Prostate gland (tissue), 2 donors: ENCODE data around the gene CKB.

Experiments
- POLR2A ChIP-seq: fragments of 450-650 bp; IDR thresholded peaks from one replicate; pipeline ENCODE4 v1.6.1; 2016; ENCODE audit warnings: antibody characterized with exemption, mild to moderate bottlenecking
- POLR2AphosphoS5 ChIP-seq: sonication (generic); formaldehyde crosslinking; IDR thresholded peaks from one replicate; pipeline ENCODE4 v1.6.1; 2017; ENCODE audit warnings: antibody characterized with exemption
- TF ChIP-seq, protein P1 (sequence below), 4 experiments: fragments of 200-600 bp in 2 of 4; fragments of 450-650 bp in 2 of 4; sonication (generic) in 2 of 4; IDR thresholded peaks; 1 replicate in 3 of 4; 2 replicates in 1 of 4; pipeline ENCODE4 v1.5.1; 2016 to 2019; ENCODE audit warnings: antibody characterized with exemption in 4 of 4, mild to moderate bottlenecking in 2 of 4, moderate library complexity in 2 of 4

DNA sequence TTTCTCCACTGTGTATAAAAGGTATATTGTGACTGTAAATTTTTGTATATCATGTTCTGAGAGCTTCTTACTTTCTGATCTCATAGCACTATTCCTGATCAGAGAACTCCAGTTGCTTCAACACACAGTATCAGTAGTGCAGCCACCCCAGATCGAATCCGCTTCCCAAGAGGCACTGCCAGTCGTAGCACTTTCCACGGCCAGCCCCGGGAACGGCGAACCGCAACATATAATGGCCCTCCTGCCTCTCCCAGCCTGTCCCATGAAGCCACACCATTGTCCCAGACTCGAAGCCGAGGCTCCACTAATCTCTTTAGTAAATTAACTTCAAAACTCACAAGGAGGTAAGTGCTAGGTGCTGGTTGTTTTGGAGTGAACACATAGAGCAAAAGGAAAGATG lies 30.9 kb downstream of the CKB start:
- TF ChIP-seq, protein P1, sequence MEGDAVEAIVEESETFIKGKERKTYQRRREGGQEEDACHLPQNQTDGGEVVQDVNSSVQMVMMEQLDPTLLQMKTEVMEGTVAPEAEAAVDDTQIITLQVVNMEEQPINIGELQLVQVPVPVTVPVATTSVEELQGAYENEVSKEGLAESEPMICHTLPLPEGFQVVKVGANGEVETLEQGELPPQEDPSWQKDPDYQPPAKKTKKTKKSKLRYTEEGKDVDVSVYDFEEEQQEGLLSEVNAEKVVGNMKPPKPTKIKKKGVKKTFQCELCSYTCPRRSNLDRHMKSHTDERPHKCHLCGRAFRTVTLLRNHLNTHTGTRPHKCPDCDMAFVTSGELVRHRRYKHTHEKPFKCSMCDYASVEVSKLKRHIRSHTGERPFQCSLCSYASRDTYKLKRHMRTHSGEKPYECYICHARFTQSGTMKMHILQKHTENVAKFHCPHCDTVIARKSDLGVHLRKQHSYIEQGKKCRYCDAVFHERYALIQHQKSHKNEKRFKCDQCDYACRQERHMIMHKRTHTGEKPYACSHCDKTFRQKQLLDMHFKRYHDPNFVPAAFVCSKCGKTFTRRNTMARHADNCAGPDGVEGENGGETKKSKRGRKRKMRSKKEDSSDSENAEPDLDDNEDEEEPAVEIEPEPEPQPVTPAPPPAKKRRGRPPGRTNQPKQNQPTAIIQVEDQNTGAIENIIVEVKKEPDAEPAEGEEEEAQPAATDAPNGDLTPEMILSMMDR (IDR thresholded peaks at IDR 0.05) = no peak
- TF ChIP-seq POLR2A (no peak), POLR2AphosphoS5 (no peak)
